Suprapubic skin (tissue), 4 donors: ENCODE data around the gene ERCC2. TPM values are rescaled to one million over a fixed set of nuclear protein-coding genes. Genes with fewer than 3 reads are reported as not detected.
A peak's percentile ranks its signal among the peaks of the same experiment; 100 is the strongest.

Experiments
- DNase-seq, 2 donors: peaks; one replicate each; pipeline ENCODE4 v3.0.0-alpha.2; 2019; ENCODE audit warnings: low spot score in 2 of 2
- H3K27ac ChIP-seq: fragments of 200-600 bp; sonication (generic); one replicate; pipeline ENCODE4 v1.5.1; 2019
- H3K27me3 ChIP-seq: fragments of 200-600 bp; sonication (generic); one replicate; pipeline ENCODE4 v1.5.1; 2019
- H3K36me3 ChIP-seq: fragments of 200-600 bp; sonication (generic); one replicate; pipeline ENCODE4 v1.5.1; 2019
- H3K4me1 ChIP-seq: fragments of 200-600 bp; sonication (generic); one replicate; pipeline ENCODE4 v1.5.1; 2019
- H3K4me3 ChIP-seq: fragments of 200-600 bp; sonication (generic); one replicate; pipeline ENCODE4 v1.5.1; 2019; ENCODE audit warnings: mild to moderate bottlenecking
- H3K9me3 ChIP-seq: fragments of 200-600 bp; sonication (generic); one replicate; pipeline ENCODE4 v1.5.1; 2019
- CTCF ChIP-seq, 2 donors: fragments of 200-600 bp in 1 of 2; fragments of 450-650 bp in 1 of 2; sonication (generic) in 1 of 2; IDR thresholded peaks; one replicate each; pipeline ENCODE4 v1.5.1; 2016 to 2019; ENCODE audit warnings: antibody characterized with exemption in 2 of 2, mild to moderate bottlenecking in 1 of 2, moderate library complexity in 1 of 2
- EP300 ChIP-seq: sonication (generic); formaldehyde crosslinking; IDR thresholded peaks from one replicate; pipeline ENCODE4 v1.6.1; 2017; ENCODE audit warnings: antibody characterized with exemption
- POLR2A ChIP-seq, 2 donors: fragments of 450-650 bp; IDR thresholded peaks; one replicate each; pipeline ENCODE4 v1.6.1; 2017; ENCODE audit warnings: antibody characterized with exemption in 2 of 2, mild to moderate bottlenecking in 2 of 2, moderate library complexity in 2 of 2
- POLR2AphosphoS5 ChIP-seq, 3 donors: sonication (generic); formaldehyde crosslinking; IDR thresholded peaks; one replicate each; pipeline ENCODE4 v1.6.1; 2017; ENCODE audit warnings: antibody characterized with exemption in 3 of 3
- WGBS: methylation state at CpG from one replicate; pipeline ENCODE4 v1.1.5; 2018; 5-methylcytosine and 5-hydroxymethylcytosine counted together
- total RNA-seq, 4 donors: library from RNA; depleted of rRNA; stranded (reverse); fragments of >200 nt; gene quantifications; one replicate each; pipeline ENCODE4 v1.1.0, GENCODE V29; 2016

ERCC2 gene
- total RNA-seq, 4 donors from 2014 or later: 10.2 to 22.3 (median 14.1) TPM

DNA sequence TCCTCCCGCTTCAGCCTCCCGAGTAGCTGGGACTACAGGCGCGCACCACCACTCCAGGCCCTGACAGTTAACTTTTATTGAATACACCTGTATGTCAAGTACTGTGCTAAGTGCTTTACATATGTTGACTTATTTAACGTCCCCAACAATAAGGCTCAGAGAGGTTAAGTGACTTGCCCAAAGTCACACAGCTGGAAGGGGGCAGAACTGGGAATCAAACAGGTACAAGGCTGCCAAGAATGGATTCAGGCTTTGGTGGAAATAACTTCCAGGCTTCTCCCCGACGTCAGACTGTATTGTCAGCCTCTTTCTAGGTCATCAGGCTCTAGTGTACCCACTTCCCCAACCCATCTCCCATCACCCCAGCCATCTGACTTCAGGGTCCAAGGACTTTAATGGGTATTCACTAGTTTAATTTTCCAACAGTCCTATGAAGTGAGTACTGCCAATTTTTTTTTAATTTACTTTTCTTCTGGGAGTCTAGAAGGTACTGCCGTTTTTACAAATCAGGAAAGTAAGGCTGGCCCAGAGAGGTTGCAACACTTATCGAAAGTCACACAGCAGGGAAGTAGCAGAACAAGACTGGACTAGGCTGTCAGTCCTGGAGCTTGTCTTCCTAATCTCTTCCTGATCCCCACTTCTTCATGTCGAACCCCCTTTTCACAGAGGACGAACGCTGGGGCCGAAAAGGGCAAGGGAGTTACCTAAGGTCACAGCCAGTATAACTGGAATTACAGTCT is 42.8 kb downstream of the ERCC2 start:
- no peak for DNase-seq
- H3K27me3 ChIP-seq: peaks cover 26% of the 10 kb centered on the region
- H3K4me1 ChIP-seq: peaks cover 14% of the 10 kb centered on the region
- no peak overlapping the region for H3K27ac ChIP-seq
- 72% methylated on average over 13 of the region's 13 CpGs for whole genome bisulfite sequencing
- H3K4me3 ChIP-seq: no peak overlapping the region
- no peaks in the 10 kb centered on the region for H3K36me3 ChIP-seq
- no peaks in the 10 kb centered on the region for H3K9me3 ChIP-seq
- TF ChIP-seq POLR2AphosphoS5 (IDR thresholded peaks at IDR 0.05) (no peak), CTCF (IDR thresholded peaks at IDR 0.05) (no peak), EP300 (no peak), POLR2A (IDR thresholded peaks at IDR 0.05) (no peak)

GRCh38 chr19:45324349-45324907 is 45.9 kb downstream of the ERCC2 start:
- TF ChIP-seq POLR2AphosphoS5 (IDR thresholded peaks at IDR 0.05) (no peak), POLR2A (IDR thresholded peaks at IDR 0.05) (no peak), CTCF (IDR thresholded peaks at IDR 0.05) (no peak), EP300 (no peak)
- Histone ChIP-seq H3K27me3 (peaks cover 37% of the 10 kb centered on the region), H3K4me3 (no peak overlapping the region), H3K27ac (no peak overlapping the region), H3K4me1 (peaks cover 14% of the 10 kb centered on the region), H3K36me3 (no peaks in the 10 kb centered on the region), H3K9me3 (no peaks in the 10 kb centered on the region)
- WGBS: 72% methylated on average over 11 of the region's 11 CpGs
- no peak for DNase-seq

- Histone ChIP-seq H3K4me1 (peaks cover 14% of the 10 kb centered on the region), H3K36me3 (no peaks in the 10 kb centered on the region), H3K4me3 (peak overlapping the region; percentile 27), H3K9me3 (no peaks in the 10 kb centered on the region), H3K27me3 (peaks cover 44% of the 10 kb centered on the region), H3K27ac (no peak overlapping the region)
- TF ChIP-seq POLR2A (IDR thresholded peaks at IDR 0.05) (no peak), POLR2AphosphoS5 (IDR thresholded peaks at IDR 0.05) (no peak), CTCF (IDR thresholded peaks at IDR 0.05) (no peak), EP300 (no peak)
- no peak for DNase-seq
- WGBS: 4% methylated on average over 18 of the region's 30 CpGs
These were observed 46.7 kb downstream of the ERCC2 start for GRCh38 chr19:45323671-45324081.

- H3K27ac ChIP-seq: no peak within 1 kb of the TSS
- no peak for DNase-seq
- peaks cover 14% of the 10 kb centered on the region for H3K4me1 ChIP-seq
- no peaks in the 10 kb centered on the region for H3K36me3 ChIP-seq
- no CpG with 5 or more reads among the region's 15 CpGs for WGBS
- TF ChIP-seq POLR2A (IDR thresholded peaks at IDR 0.05) (no peak), CTCF (IDR thresholded peaks at IDR 0.05) (no peak), EP300 (no peak)
- H3K27me3 ChIP-seq: peaks cover 50% of the 10 kb centered on the region
- peak within 1 kb of the TSS; percentile 27 for H3K4me3 ChIP-seq
- H3K9me3 ChIP-seq: no peaks in the 10 kb centered on the region
These were observed 47.6 kb downstream of the ERCC2 start, which contains the start of gene CKM for GRCh38 chr19:45322744-45323281. Gene CKM, minus strand, starts transcription at chr19:45322875. Its CDS starts 3,162 bp downstream, at chr19:45319713.

DNA sequence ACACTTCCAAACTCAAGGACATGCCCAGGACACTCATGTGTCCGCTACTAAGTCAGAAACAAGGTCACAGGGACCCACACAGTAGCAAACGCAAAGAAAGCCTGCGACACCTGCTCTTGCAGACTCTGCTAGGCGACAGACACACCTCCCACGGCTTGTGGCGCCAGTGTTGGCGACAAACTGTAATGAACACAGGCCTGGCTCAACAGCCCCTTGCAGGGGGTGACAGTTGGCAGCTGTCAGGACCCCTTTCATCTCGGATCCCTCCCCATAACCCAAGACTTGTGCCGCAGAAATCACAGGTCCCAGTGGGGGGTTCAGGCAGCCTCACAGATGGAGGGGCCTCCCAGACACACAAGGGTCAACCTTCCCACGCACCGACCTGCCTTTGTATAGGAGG is 48.1 kb downstream of the ERCC2 start:
- WGBS: no CpG with 5 or more reads among the region's 11 CpGs
- Histone ChIP-seq H3K9me3 (no peaks in the 10 kb centered on the region), H3K27ac (no peak overlapping the region), H3K4me1 (peaks cover 14% of the 10 kb centered on the region), H3K27me3 (peaks cover 50% of the 10 kb centered on the region), H3K4me3 (no peak overlapping the region), H3K36me3 (no peaks in the 10 kb centered on the region)
- no peak for DNase-seq
- no peak for TF ChIP-seq CTCF (IDR thresholded peaks at IDR 0.05)
- TF ChIP-seq POLR2A (IDR thresholded peaks at IDR 0.05): no peak
- TF ChIP-seq EP300: no peak
- TF ChIP-seq POLR2AphosphoS5 (IDR thresholded peaks at IDR 0.05): no peak
